Fibroblast of lung (primary cell): Measurements from ENCODE around the gene CDH4. TPM values are rescaled to one million over a fixed set of nuclear protein-coding genes. Genes with fewer than 3 reads are reported as not detected.
A peak's percentile ranks its signal among the peaks of the same experiment; 100 is the strongest.

Experiments used
- DNase-seq, 2 donors: peaks; one replicate each; pipeline versions ENCODE4 v3.0.0 to v3.0.0-alpha.2; 2010; ENCODE audit warnings: low read depth in 2 of 2
- H2AFZ ChIP-seq: 2 replicates; pipeline ENCODE4 v1.5.1; 2012; ENCODE audit warnings: low read length, control low read depth, inconsistent platforms
- H3K27ac ChIP-seq: 2 replicates; pipeline ENCODE4 v1.5.1; 2011; ENCODE audit warnings: low read length, control low read depth; ENCODE audit not compliant: insufficient read depth
- H3K27me3 ChIP-seq: 2 replicates; pipeline ENCODE4 v1.5.1; 2011; ENCODE audit warnings: mild to moderate bottlenecking, low read length; ENCODE audit not compliant: control insufficient read depth, insufficient read depth
- H3K36me3 ChIP-seq: 2 replicates; pipeline ENCODE4 v1.5.1; 2011; ENCODE audit warnings: low read length; ENCODE audit not compliant: control insufficient read depth, insufficient read depth
- H3K4me1 ChIP-seq: 2 replicates; pipeline ENCODE4 v1.5.1; 2011; ENCODE audit warnings: low read length; ENCODE audit not compliant: control insufficient read depth, insufficient read depth; ENCODE audit errors: extremely low read depth
- H3K4me2 ChIP-seq: 2 replicates; pipeline ENCODE4 v1.5.1; 2011; ENCODE audit warnings: low read length, control low read depth; ENCODE audit not compliant: insufficient read depth; ENCODE audit errors: extremely low read depth
- H3K4me3 ChIP-seq, 4 experiments: fragments of 200-600 bp in 1 of 4; sonication (generic) in 1 of 4; replicated peaks in 1 of 4; 2 replicates each; pipeline ENCODE4 v1.5.1; 2011 to 2016; ENCODE audit warnings: low read length in 4 of 4, low read depth in 3 of 4, mild to moderate bottlenecking in 3 of 4, control low read depth in 2 of 4, inconsistent platforms in 1 of 4, mixed read lengths in 1 of 4; ENCODE audit not compliant: insufficient read depth in 1 of 4; ENCODE audit errors: control extremely low read depth in 1 of 4
- H3K79me2 ChIP-seq: 2 replicates; pipeline ENCODE4 v1.5.1; 2012; ENCODE audit warnings: mild to moderate bottlenecking, low read length, inconsistent platforms; ENCODE audit not compliant: control insufficient read depth, insufficient read depth
- H3K9ac ChIP-seq: 2 replicates; pipeline ENCODE4 v1.5.1; 2011; ENCODE audit warnings: mild to moderate bottlenecking, low read length, control low read depth; ENCODE audit not compliant: insufficient read depth
- H3K9me3 ChIP-seq: 2 replicates; pipeline ENCODE4 v1.5.1; 2012; ENCODE audit warnings: low read depth, low read length; ENCODE audit not compliant: control insufficient read depth, insufficient read depth
- H4K20me1 ChIP-seq: 2 replicates; pipeline ENCODE4 v1.5.1; 2011; ENCODE audit warnings: low read length; ENCODE audit not compliant: control insufficient read depth, insufficient read depth; ENCODE audit errors: extremely low read depth
- EZH2 ChIP-seq: IDR thresholded peaks from 2 replicates; pipeline ENCODE4 v1.5.1; 2012; ENCODE audit warnings: low read length, control low read depth, mild to moderate bottlenecking; ENCODE audit errors: missing control alignments
- polyA plus RNA-seq, 2 donors: library from polyadenylated mRNA; depleted of rRNA in 1 of 2; stranded (reverse) in 1 of 2; unstranded in 1 of 2; fragments of >200 nt; gene quantifications; 2 replicates each; pipeline ENCODE4 v1.2.1, GENCODE V29; 2011 to 2012; ENCODE audit warnings: missing spikeins in 1 of 2
- total RNA-seq: library from RNA; depleted of rRNA; stranded (reverse); fragments of >200 nt; gene quantifications from 2 replicates; pipeline ENCODE4 v1.2.1, GENCODE V29; 2014
- TF ChIP-seq, protein P1 (sequence below), 2 donors: IDR thresholded peaks in 1 of 2; conservative IDR thresholded peaks in 1 of 2; 1 replicate in 1 of 2; 2 replicates in 1 of 2; pipeline ENCODE4 v1.5.1; 2011 to 2012; ENCODE audit warnings: low read length in 2 of 2, control low read depth in 1 of 2, inconsistent platforms in 1 of 2, low read depth in 1 of 2, mild to moderate bottlenecking in 1 of 2

CDH4 gene
- total and polyA plus RNA-seq, 2 donors (not counting 1 experiment from before 2014, with no cell fraction given) = 4.8 to 6.8 TPM

DNA sequence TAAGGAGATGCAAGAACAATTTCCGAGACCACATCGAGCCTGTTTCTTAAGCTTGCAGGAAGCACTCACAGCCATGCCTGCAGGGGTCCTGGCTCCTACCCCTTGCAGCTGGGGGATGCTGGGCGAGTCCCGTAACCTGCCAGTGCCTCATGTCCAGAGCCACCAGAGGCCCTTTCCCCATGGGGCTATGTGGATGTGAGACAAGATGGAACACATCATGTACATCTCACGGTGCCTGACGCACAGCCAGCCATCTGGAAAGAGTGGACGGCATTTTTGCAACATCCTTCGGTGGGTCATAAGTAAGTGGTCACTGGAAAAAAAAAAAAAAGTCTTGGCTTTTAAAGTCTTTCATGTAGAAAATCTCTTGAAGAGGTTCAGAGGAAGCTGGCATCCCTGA is 72.8 kb downstream of the CDH4 start:
- no peak for TF ChIP-seq EZH2
- TF ChIP-seq, protein P1, sequence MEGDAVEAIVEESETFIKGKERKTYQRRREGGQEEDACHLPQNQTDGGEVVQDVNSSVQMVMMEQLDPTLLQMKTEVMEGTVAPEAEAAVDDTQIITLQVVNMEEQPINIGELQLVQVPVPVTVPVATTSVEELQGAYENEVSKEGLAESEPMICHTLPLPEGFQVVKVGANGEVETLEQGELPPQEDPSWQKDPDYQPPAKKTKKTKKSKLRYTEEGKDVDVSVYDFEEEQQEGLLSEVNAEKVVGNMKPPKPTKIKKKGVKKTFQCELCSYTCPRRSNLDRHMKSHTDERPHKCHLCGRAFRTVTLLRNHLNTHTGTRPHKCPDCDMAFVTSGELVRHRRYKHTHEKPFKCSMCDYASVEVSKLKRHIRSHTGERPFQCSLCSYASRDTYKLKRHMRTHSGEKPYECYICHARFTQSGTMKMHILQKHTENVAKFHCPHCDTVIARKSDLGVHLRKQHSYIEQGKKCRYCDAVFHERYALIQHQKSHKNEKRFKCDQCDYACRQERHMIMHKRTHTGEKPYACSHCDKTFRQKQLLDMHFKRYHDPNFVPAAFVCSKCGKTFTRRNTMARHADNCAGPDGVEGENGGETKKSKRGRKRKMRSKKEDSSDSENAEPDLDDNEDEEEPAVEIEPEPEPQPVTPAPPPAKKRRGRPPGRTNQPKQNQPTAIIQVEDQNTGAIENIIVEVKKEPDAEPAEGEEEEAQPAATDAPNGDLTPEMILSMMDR (conservative IDR thresholded peaks at IDR 0.05 in 1 of 2, IDR thresholded peaks at IDR 0.05 in 1 of 2; ENCODE audit: low read depth in 1 of 2, low read length in 2 of 2) = no peak
- DNase-seq = no peak

DNA sequence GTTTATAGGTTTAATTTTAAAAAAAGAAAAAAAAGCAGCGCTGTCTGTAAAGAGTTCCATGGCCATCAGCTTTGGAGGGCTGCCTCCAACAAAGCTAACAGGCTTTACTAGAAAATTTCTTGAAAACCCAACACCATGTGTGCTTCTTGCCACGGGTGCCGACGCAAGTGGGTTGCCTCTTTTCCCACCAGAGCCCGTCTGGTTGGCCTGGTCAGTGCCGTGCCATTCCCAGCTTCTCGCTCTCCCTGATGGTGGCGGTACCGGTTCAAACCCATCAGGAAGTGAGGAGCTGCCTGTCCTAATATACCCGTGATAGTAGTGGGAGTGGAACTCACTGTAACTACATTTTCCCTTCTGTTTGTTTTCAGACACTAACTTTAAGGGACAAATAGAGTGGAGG is 73.7 kb downstream of the CDH4 start:
- Histone ChIP-seq H3K4me1 (no peaks in the 10 kb centered on the region), H3K27me3 (no peaks in the 10 kb centered on the region), H3K9me3 (no peaks in the 10 kb centered on the region), H2AFZ (no peak overlapping the region), H3K4me3 (no peak overlapping the region), H3K79me2 (no peaks in the 10 kb centered on the region), H4K20me1 (no peaks in the 10 kb centered on the region), H3K4me2 (no peak overlapping the region), H3K36me3 (peaks cover 2% of the 10 kb centered on the region), H3K9ac (no peak overlapping the region), H3K27ac (no peak overlapping the region)
- DNase-seq = no peak
- no peak for TF ChIP-seq EZH2
- TF ChIP-seq, protein P1 (conservative IDR thresholded peaks at IDR 0.05 in 1 of 2, IDR thresholded peaks at IDR 0.05 in 1 of 2; ENCODE audit: low read depth in 1 of 2, low read length in 2 of 2) = no peak

More for the DNA sequence above, 72.8 kb downstream of the CDH4 start:
- Histone ChIP-seq H3K4me3 (no peak overlapping the region), H3K4me2 (no peak overlapping the region), H4K20me1 (no peaks in the 10 kb centered on the region), H3K36me3 (peaks cover 2% of the 10 kb centered on the region), H3K27ac (no peak overlapping the region), H3K4me1 (no peaks in the 10 kb centered on the region), H3K9me3 (no peaks in the 10 kb centered on the region), H2AFZ (no peak overlapping the region), H3K79me2 (no peaks in the 10 kb centered on the region), H3K9ac (no peak overlapping the region), H3K27me3 (no peaks in the 10 kb centered on the region)

DNA sequence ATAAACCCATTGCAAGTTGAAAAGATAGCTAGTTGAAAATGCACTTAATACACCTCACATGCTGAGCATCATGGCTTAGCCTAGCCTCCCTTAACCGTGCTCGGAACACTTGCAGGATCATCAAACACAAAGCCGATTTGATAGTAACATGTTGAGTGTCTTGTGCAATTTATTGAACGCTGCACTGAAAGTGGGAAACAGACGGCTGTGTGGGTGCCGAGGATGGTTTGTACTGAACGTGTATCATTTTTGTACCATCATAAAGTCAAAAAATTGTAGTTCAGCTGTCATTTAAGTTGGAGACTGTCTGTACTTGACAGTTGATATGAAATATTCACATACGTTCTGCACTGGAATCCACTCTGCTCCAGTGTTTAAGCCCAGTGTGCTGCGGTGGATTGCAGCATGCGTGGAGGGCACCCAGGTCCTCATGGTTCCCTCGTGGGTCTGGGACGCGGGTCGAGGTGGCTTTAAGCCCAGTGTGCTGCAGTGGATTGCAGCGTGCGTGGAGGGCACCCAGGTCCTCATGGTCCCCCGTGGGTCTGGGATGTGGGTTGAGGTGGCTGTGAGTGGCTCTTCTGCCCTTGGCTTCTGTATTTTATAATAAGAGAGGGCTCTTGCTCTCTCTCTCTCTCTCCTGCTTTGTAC is 77.0 kb downstream of the CDH4 start:
- Histone ChIP-seq H3K27ac (no peak overlapping the region), H4K20me1 (no peaks in the 10 kb centered on the region), H3K9ac (no peak overlapping the region), H3K27me3 (no peaks in the 10 kb centered on the region), H3K9me3 (no peaks in the 10 kb centered on the region), H3K4me3 (no peak overlapping the region), H3K36me3 (peaks cover 2% of the 10 kb centered on the region), H3K4me1 (no peaks in the 10 kb centered on the region), H2AFZ (no peak overlapping the region), H3K4me2 (no peak overlapping the region), H3K79me2 (no peaks in the 10 kb centered on the region)
- DNase-seq = peak in 1 of 2 donors; percentile 17
- no peak for TF ChIP-seq EZH2
- TF ChIP-seq, protein P1 (conservative IDR thresholded peaks at IDR 0.05 in 1 of 2, IDR thresholded peaks at IDR 0.05 in 1 of 2; ENCODE audit: low read depth in 1 of 2, low read length in 2 of 2) = no peak
